ENCODE measurements around the gene CCDC28B.
"Not testable (repeated sequence)": the region's sequence is repeated elsewhere in the genome, so short reads cannot be mapped to it uniquely, and the experiment has no call there.

CCDC28B gene

GRCh38 chr1:32200226-32201010, at the start of gene CCDC28B:
Gene CCDC28B (plus strand): TSS chr1:32200595. CDS start chr1:32201936, 1,341 bp downstream.
- peaks cover 46% of the 10 kb centered on the region for H3K4me1 ChIP-seq (ENCODE audit: insufficient read depth, insufficient read length)
- peak within 1 kb of the TSS; percentile 82 for H3K9ac ChIP-seq (ENCODE audit: insufficient read length, low read depth)
- H3K36me3 ChIP-seq (ENCODE audit: insufficient read depth, insufficient read length, low read length) = peaks cover 50% of the 10 kb centered on the region
- DNase-seq (ENCODE audit: low read depth, low spot score) = peak; percentile 79
- peaks cover 4% of the 10 kb centered on the region for H3K27me3 ChIP-seq (ENCODE audit: insufficient read depth, insufficient read length)
- no peaks in the 10 kb centered on the region for H3K9me3 ChIP-seq (ENCODE audit: insufficient read depth, low read length)
- H3K4me3 ChIP-seq (ENCODE audit: insufficient read length, low read depth) = peak within 1 kb of the TSS; percentile 64
- TF ChIP-seq ZNF274 (IDR thresholded peaks at IDR 0.05; ENCODE audit: low read depth, low read length) (no peak), SUZ12 (IDR thresholded peaks at IDR 0.05; ENCODE audit: extremely low read depth, insufficient read depth, insufficient read length) (no peak), YY1 (IDR thresholded peaks at IDR 0.05; ENCODE audit: insufficient read depth, insufficient read length) (no peak)

GRCh38 chr1:32150847-32151246, 49.5 kb upstream of the CCDC28B start:
- Histone ChIP-seq H3K36me3 (ENCODE audit: insufficient read depth, insufficient read length, low read length) (peaks cover 15% of the 10 kb centered on the region), H3K4me3 (ENCODE audit: insufficient read length, low read depth) (no peak overlapping the region), H3K27me3 (ENCODE audit: insufficient read depth, insufficient read length) (no peaks in the 10 kb centered on the region), H3K9me3 (ENCODE audit: insufficient read depth, low read length) (no peaks in the 10 kb centered on the region), H3K4me1 (ENCODE audit: insufficient read depth, insufficient read length) (no peaks in the 10 kb centered on the region), H3K9ac (ENCODE audit: insufficient read length, low read depth) (no peak overlapping the region)
- no peak for DNase-seq (ENCODE audit: low read depth, low spot score)
- no peak for TF ChIP-seq SUZ12 (IDR thresholded peaks at IDR 0.05; ENCODE audit: extremely low read depth, insufficient read depth, insufficient read length)

- Histone ChIP-seq H3K36me3 (ENCODE audit: insufficient read depth, insufficient read length, low read length) (peaks cover 20% of the 10 kb centered on the region), H3K4me3 (ENCODE audit: insufficient read length, low read depth) (no peak overlapping the region), H3K9ac (ENCODE audit: insufficient read length, low read depth) (no peak overlapping the region), H3K4me1 (ENCODE audit: insufficient read depth, insufficient read length) (no peaks in the 10 kb centered on the region), H3K27me3 (ENCODE audit: insufficient read depth, insufficient read length) (no peaks in the 10 kb centered on the region), H3K9me3 (ENCODE audit: insufficient read depth, low read length) (no peaks in the 10 kb centered on the region)
- DNase-seq (ENCODE audit: low read depth, low spot score) = no peak
- TF ChIP-seq YY1 (IDR thresholded peaks at IDR 0.05; ENCODE audit: insufficient read depth, insufficient read length) (no peak), SUZ12 (IDR thresholded peaks at IDR 0.05; ENCODE audit: extremely low read depth, insufficient read depth, insufficient read length) (no peak), ZNF274 (IDR thresholded peaks at IDR 0.05; ENCODE audit: low read depth, low read length) (no peak)
These were observed 49.0 kb upstream of the CCDC28B start for GRCh38 chr1:32151319-32151787.

- DNase-seq (ENCODE audit: low read depth, low spot score) = no peak
- Histone ChIP-seq H3K4me3 (ENCODE audit: insufficient read length, low read depth) (no peak overlapping the region), H3K9ac (ENCODE audit: insufficient read length, low read depth) (no peak overlapping the region), H3K4me1 (ENCODE audit: insufficient read depth, insufficient read length) (no peaks in the 10 kb centered on the region), H3K9me3 (ENCODE audit: insufficient read depth, low read length) (no peaks in the 10 kb centered on the region), H3K36me3 (ENCODE audit: insufficient read depth, insufficient read length, low read length) (peaks cover 90% of the 10 kb centered on the region), H3K27me3 (ENCODE audit: insufficient read depth, insufficient read length) (no peaks in the 10 kb centered on the region)
- TF ChIP-seq ZNF274 (IDR thresholded peaks at IDR 0.05; ENCODE audit: low read depth, low read length) (no peak), YY1 (IDR thresholded peaks at IDR 0.05; ENCODE audit: insufficient read depth, insufficient read length) (no peak), SUZ12 (IDR thresholded peaks at IDR 0.05; ENCODE audit: extremely low read depth, insufficient read depth, insufficient read length) (no peak)
These were observed 41.2 kb upstream of the CCDC28B start for GRCh38 chr1:32159189-32159588.

GRCh38 chr1:32163405-32163804, 37.0 kb upstream of the CCDC28B start:
- no peak overlapping the region for H3K9ac ChIP-seq (ENCODE audit: insufficient read length, low read depth)

GRCh38 chr1:32165633-32166032, 34.8 kb upstream of the CCDC28B start:
- not testable (repeated sequence) for H3K27me3 ChIP-seq (ENCODE audit: insufficient read depth, insufficient read length); H3K9ac ChIP-seq (ENCODE audit: insufficient read length, low read depth)
- H3K36me3 ChIP-seq (ENCODE audit: insufficient read depth, insufficient read length, low read length) = peaks cover 86% of the 10 kb centered on the region

More at GRCh38 chr1:32163405-32163804, 37.0 kb upstream of the CCDC28B start:
- no peaks in the 10 kb centered on the region for H3K27me3 ChIP-seq (ENCODE audit: insufficient read depth, insufficient read length)
- H3K4me1 ChIP-seq (ENCODE audit: insufficient read depth, insufficient read length) = no peaks in the 10 kb centered on the region
- H3K36me3 ChIP-seq (ENCODE audit: insufficient read depth, insufficient read length, low read length) = peaks cover 88% of the 10 kb centered on the region
- H3K4me3 ChIP-seq (ENCODE audit: insufficient read length, low read depth) = no peak overlapping the region
- TF ChIP-seq YY1 (IDR thresholded peaks at IDR 0.05; ENCODE audit: insufficient read depth, insufficient read length) (no peak), ZNF274 (IDR thresholded peaks at IDR 0.05; ENCODE audit: low read depth, low read length) (no peak), SUZ12 (IDR thresholded peaks at IDR 0.05; ENCODE audit: extremely low read depth, insufficient read depth, insufficient read length) (no peak)
- no peaks in the 10 kb centered on the region for H3K9me3 ChIP-seq (ENCODE audit: insufficient read depth, low read length)
- no peak for DNase-seq (ENCODE audit: low read depth, low spot score)

GRCh38 chr1:32170991-32171390, 29.4 kb upstream of the CCDC28B start:
- Histone ChIP-seq H3K27me3 (ENCODE audit: insufficient read depth, insufficient read length) (no peaks in the 10 kb centered on the region), H3K4me1 (ENCODE audit: insufficient read depth, insufficient read length) (peaks cover 8% of the 10 kb centered on the region), H3K36me3 (ENCODE audit: insufficient read depth, insufficient read length, low read length) (peaks cover 88% of the 10 kb centered on the region), H3K9ac (ENCODE audit: insufficient read length, low read depth) (no peak overlapping the region), H3K4me3 (ENCODE audit: insufficient read length, low read depth) (no peak overlapping the region), H3K9me3 (ENCODE audit: insufficient read depth, low read length) (no peaks in the 10 kb centered on the region)
- no peak for DNase-seq (ENCODE audit: low read depth, low spot score)
- TF ChIP-seq ZNF274 (IDR thresholded peaks at IDR 0.05; ENCODE audit: low read depth, low read length) (no peak), YY1 (IDR thresholded peaks at IDR 0.05; ENCODE audit: insufficient read depth, insufficient read length) (no peak), SUZ12 (IDR thresholded peaks at IDR 0.05; ENCODE audit: extremely low read depth, insufficient read depth, insufficient read length) (no peak)

More at GRCh38 chr1:32165633-32166032, 34.8 kb upstream of the CCDC28B start:
- not testable (repeated sequence) for H3K4me3 ChIP-seq (ENCODE audit: insufficient read length, low read depth); H3K4me1 ChIP-seq (ENCODE audit: insufficient read depth, insufficient read length); H3K9me3 ChIP-seq (ENCODE audit: insufficient read depth, low read length); DNase-seq (ENCODE audit: low read depth, low spot score)

Measured in NT2/D1 (cell line).